ENCODE measurements around the gene TADA2B.

Gene TADA2B

DNA sequence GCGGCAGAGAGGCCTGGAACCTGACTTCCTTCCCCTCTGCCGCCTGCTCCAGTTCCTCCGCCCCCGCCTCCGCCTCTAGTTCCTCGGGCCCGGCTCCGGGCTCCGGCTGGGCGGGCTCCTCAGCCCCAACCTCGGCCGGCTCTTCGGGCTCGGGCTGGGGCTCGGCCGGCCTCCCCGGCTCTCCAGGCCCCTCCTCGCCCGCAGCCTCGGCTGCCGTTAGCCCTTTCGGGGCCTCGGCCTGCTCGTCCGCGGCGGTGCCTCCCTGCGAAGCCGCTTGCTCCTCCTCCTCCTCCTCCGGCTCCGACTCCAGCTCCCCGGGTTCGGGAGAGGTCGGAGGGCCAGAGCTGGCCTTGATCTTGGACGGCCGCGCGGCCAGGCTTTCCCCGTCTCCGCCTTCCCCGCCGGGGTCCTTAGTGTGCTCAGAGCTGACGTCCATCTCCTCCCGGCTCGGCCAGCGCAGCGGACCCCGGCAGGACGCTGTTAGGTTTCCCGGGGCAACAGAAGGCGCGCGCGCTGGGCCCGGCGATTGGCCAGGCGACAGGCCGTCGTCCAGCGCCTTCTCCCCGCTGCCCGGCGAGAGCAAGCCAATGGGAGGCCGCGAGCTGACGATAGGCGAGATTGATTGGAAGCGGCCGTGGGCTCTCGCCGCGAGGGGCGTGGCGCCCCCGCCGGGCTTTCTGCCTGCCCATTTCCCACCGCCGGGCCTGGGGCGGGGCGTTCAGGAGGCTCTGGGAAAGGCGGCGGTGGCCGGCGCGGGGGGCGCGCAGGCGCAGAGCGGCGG is 479 bp upstream of the TADA2B start:
- Mint-ChIP-seq H3K9me3 (no peaks in the 10 kb centered on the region), H3K4me3 (peak overlapping the region; percentile 96), H3K27ac (peak overlapping the region; percentile 73), H3K36me3 (peaks cover 11% of the 10 kb centered on the region), H3K27me3 (no peaks in the 10 kb centered on the region), H3K4me1 (peaks cover 55% of the 10 kb centered on the region)
- ATAC-seq: peak; percentile 96

DNA sequence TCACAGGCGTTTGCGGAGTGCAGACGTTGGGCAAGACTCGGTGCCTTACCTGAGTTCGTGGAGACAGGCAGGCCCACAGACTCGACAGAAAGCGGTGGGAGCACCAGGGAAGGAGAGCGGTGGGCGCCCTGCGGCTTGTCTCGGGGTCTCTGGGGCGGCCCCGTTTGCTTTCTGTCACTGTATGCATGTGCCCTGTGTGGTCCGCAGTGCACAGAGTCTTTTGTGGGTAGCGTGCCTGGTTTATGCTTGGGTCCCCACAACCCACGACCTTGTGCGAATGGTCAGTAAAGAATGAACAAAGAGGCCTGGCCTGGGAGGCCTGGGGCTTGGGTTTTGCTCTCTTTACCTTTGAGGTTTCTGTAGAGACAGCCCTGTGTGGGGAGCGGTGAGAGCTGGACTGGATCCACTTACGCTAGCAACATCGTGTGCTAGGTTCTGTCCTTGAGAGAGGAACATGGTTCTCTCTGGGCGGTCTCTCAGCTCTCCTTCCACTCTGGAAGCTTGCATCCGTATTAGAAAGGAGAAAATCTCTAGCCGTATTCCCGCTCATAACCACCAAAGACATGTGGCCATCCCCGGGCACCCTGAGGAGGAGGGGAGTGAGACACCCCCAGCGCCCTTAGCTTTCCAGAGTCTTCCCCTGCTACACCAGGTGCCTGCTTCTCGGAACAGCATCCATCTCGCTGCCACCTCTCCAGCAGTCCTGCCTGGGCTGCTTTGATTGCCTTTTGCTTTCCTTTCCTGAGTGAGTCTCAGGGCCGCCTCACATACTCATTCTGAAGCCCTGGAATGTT is 1.2 kb downstream of the TADA2B start:
- Mint-ChIP-seq H3K4me1 (peaks cover 60% of the 10 kb centered on the region), H3K4me3 (peak overlapping the region; percentile 94)
- no peak for ATAC-seq

DNA sequence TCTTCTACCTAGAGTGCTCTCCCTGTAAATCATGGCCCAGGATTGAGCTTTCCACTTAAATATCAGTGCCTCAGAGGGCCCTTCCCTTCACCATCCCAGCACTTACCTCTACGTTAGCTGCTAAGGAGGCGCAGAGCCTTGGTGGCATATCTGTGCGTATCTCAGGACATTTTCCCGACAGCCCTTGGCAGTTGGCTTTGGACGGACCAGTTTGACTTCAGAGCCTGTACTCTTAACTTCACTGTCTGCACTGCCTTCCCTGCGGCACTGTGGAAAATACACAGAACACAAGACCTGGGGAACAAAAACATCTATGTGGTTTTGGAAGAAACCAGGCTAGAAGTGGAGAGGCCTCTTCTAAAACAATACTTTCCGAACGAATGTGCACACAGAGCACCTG is 2.4 kb downstream of the TADA2B start:
- ATAC-seq: no peak
- Mint-ChIP-seq H3K9me3 (no peaks in the 10 kb centered on the region), H3K27ac (peak overlapping the region; percentile 73), H3K4me1 (peaks cover 65% of the 10 kb centered on the region), H3K36me3 (peaks cover 16% of the 10 kb centered on the region), H3K4me3 (peak overlapping the region; percentile 94), H3K27me3 (no peaks in the 10 kb centered on the region)

More for the DNA sequence above, 1.2 kb downstream of the TADA2B start:
- peak overlapping the region; percentile 73 for H3K27ac Mint-ChIP-seq
- no peaks in the 10 kb centered on the region for H3K27me3 Mint-ChIP-seq
- no peaks in the 10 kb centered on the region for H3K9me3 Mint-ChIP-seq
- H3K36me3 Mint-ChIP-seq: peaks cover 16% of the 10 kb centered on the region

DNA sequence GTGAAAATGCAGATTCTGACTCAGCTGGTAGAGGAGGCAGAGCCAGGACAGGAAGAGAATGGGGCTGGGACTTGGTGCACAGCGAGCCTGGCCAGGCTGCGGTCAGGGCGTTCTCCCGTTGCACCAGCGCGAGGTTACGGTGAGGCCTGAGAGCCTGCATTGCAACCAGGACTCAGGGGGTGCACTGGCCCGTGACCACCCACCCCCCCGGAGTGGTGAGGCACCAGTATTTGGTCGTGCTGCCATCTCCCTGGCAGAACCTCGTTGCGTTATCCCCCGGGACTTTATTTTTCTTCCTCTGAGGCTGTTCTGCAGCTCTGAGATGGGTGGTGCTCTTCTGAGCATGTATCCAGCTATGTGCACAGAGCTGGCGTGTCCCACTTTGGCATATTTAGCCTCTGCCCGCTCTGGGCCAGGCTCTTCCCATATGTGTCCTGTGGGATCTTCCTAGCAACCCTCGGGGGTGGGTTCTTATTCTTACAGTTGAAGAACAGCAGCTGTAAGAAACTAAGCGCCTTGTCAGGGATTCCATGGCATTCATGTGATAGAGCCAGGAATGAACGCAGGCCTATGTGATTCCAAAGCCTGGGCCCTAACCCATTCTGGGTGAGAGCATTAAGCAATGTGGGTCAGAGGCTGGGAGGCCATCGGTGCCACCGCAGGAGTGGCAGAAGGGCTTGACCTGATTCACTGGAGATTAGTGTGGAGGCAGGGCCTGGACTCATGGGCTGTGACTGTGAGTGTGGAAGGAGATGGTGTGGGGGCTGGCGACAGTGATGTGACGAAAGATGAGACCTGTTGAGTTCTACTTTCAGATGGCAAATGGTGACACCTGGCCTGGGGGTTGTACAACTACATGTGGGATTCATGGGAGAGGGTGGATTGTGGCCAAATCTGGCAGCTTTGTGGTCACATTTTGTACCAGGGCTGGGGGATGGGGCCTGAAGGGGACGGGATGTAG is 3.1 kb downstream of the TADA2B start:
- Mint-ChIP-seq H3K4me3 (peak overlapping the region; percentile 94), H3K4me1 (peaks cover 65% of the 10 kb centered on the region), H3K27me3 (no peaks in the 10 kb centered on the region), H3K27ac (peak overlapping the region; percentile 73), H3K9me3 (no peaks in the 10 kb centered on the region), H3K36me3 (peaks cover 16% of the 10 kb centered on the region)
- ATAC-seq: peak; percentile 56

DNA sequence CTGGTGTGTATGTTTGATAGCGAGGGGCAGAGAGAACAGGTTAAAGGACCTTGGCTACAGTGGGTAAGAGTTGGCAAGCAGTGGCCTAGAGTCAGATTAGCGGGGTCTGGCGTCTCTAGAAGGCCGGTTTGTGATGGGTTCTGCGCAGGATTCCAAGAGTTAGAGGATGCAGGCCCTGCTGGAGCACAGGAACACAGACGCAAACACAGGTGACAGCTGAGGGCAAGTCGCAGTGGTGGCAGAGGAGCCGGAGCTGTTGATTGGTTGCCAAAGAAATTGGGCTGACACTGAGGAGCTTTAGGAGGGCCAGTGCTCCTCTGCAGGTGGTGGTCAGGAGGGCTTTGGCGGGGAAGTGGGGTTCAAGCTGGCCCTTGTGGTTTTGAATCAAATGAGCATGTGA is 3.8 kb downstream of the TADA2B start:
- H3K4me1 Mint-ChIP-seq: peaks cover 60% of the 10 kb centered on the region
- peak overlapping the region; percentile 94 for H3K4me3 Mint-ChIP-seq
- no peak for ATAC-seq
- peaks cover 16% of the 10 kb centered on the region for H3K36me3 Mint-ChIP-seq
- no peaks in the 10 kb centered on the region for H3K27me3 Mint-ChIP-seq
- peak overlapping the region; percentile 73 for H3K27ac Mint-ChIP-seq
- H3K9me3 Mint-ChIP-seq: no peaks in the 10 kb centered on the region

DNA sequence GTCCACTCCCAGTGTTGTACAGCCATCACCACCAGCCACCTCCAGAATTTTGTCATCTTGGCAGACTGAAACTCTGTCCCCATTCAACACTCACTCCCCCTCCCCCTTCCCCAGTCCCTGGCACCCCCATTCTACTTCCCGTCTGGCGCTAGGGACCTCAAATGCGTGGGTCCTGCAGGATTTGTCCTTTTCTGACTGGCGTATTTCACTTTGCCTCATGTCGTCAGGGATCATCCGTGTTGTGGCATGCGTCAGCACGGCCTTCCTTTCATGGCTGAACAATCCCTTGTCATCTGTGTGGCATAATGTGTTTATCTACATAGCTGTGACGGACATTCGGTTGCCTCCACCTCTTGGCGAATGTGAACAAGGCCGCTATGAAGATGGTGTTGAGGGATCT is 5.5 kb downstream of the TADA2B start:
- H3K9me3 Mint-ChIP-seq: no peaks in the 10 kb centered on the region
- ATAC-seq: no peak
- H3K27ac Mint-ChIP-seq: no peak overlapping the region
- peaks cover 49% of the 10 kb centered on the region for H3K4me1 Mint-ChIP-seq
- no peaks in the 10 kb centered on the region for H3K27me3 Mint-ChIP-seq
- H3K4me3 Mint-ChIP-seq: no peak overlapping the region
- H3K36me3 Mint-ChIP-seq: peaks cover 17% of the 10 kb centered on the region

DNA sequence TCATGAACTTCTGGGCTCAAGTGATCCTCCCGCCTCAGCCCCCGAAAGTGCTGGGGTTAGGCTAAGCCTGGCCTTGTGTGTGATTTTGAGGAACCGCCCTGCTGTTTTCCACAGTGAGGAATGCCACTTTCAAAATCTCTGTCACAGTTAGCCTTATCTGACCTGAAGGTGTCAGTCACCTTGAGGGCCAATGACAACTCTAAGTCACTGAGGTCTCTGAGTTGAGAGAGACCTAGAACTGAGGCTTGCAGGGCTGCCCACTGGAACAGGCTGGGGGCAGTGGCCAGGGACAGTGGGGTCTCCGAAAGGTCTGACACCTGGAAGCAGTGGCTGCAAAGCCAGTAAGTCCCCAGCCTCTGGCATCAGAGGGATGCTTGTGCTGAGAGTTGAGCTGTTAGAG is 6.1 kb downstream of the TADA2B start:
- no peak for ATAC-seq
- H3K9me3 Mint-ChIP-seq: no peaks in the 10 kb centered on the region
- peaks cover 24% of the 10 kb centered on the region for H3K36me3 Mint-ChIP-seq
- no peak overlapping the region for H3K4me3 Mint-ChIP-seq
- H3K27me3 Mint-ChIP-seq: no peaks in the 10 kb centered on the region
- H3K27ac Mint-ChIP-seq: no peak overlapping the region
- H3K4me1 Mint-ChIP-seq: peaks cover 44% of the 10 kb centered on the region

DNA sequence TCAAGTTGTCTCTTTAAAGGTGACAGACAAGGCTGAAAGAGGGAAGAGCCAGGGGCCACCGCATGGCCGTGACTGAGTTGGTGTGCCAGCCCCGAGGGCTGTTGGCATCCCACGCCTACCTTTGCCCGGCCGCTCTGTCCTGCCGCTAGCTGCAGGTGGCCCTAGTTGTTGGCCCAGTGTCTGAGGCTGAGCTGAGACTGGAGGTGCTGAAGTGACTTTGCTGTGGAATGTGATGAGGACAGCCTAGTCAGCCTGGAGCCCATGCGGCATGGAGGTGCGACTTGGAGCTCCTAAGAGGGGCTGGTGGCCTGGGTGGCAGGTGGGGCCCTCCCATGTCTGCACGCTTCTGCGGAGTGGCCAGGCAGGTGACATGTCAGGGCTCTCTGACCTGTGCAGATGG is 6.6 kb downstream of the TADA2B start:
- ATAC-seq: no peak
- Mint-ChIP-seq H3K4me3 (no peak overlapping the region), H3K27me3 (no peaks in the 10 kb centered on the region)

DNA sequence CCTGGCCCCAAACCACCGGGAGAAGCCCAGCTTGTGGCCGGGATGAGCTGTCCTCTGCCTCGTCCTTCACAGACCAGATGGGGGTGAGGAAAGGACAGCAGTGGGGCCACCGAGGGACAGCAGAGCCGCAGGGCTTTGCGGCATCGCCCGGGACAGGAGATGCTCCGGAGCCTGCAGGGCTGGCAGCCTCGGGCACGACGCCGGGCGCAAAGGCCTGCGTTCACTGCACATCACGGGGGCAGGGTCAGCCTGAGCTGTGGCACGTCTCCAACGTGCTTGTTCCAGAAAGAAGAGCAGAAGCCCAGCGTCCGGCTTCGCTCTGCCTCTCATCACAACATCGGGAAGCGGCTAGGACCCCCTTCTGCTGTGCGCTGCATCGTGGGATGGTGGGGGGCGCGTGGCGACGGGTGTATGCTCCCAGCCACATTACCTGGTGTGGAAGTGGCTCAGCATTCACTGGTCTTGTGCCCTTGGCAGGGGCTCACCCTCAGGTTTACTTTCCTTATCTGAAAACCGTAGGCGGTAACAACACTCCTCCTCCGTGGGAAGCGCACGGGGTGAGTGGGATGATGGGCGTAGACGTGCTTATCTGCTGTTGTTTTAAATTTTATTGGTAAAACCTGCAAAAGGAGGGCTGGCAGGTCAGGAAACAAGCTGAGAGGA is 7.4 kb downstream of the TADA2B start:
- peaks cover 31% of the 10 kb centered on the region for H3K36me3 Mint-ChIP-seq
- H3K27me3 Mint-ChIP-seq: no peaks in the 10 kb centered on the region
- H3K9me3 Mint-ChIP-seq: no peaks in the 10 kb centered on the region
- no peak overlapping the region for H3K4me3 Mint-ChIP-seq
- H3K4me1 Mint-ChIP-seq: peaks cover 31% of the 10 kb centered on the region
- no peak overlapping the region for H3K27ac Mint-ChIP-seq
- ATAC-seq: no peak

More for the DNA sequence above, 6.6 kb downstream of the TADA2B start:
- Mint-ChIP-seq H3K9me3 (no peaks in the 10 kb centered on the region), H3K36me3 (peaks cover 28% of the 10 kb centered on the region), H3K4me1 (peaks cover 40% of the 10 kb centered on the region), H3K27ac (no peak overlapping the region)

DNA sequence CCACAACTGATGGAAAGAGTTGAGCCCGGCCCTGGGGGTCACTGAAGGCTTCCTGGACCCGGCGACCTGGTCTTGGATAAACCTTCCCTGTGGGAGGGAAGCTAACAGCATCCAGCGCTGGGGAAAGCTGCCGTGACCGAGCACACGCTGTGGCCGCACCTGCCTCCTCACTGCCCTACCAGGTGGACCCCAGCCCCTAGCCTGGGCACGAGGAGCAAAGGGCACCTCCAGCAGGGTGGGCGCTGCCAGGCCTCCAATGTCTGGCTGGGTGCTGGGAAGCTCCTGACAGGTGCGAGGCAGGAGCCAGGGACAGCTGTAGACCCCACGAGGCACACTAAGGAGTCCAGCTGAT is 7.9 kb downstream of the TADA2B start:
- H3K4me3 Mint-ChIP-seq: no peak overlapping the region
- no peak overlapping the region for H3K27ac Mint-ChIP-seq
- H3K27me3 Mint-ChIP-seq: no peaks in the 10 kb centered on the region
- H3K36me3 Mint-ChIP-seq: peaks cover 30% of the 10 kb centered on the region
- ATAC-seq: no peak
- H3K9me3 Mint-ChIP-seq: no peaks in the 10 kb centered on the region
- H3K4me1 Mint-ChIP-seq: peaks cover 26% of the 10 kb centered on the region

DNA sequence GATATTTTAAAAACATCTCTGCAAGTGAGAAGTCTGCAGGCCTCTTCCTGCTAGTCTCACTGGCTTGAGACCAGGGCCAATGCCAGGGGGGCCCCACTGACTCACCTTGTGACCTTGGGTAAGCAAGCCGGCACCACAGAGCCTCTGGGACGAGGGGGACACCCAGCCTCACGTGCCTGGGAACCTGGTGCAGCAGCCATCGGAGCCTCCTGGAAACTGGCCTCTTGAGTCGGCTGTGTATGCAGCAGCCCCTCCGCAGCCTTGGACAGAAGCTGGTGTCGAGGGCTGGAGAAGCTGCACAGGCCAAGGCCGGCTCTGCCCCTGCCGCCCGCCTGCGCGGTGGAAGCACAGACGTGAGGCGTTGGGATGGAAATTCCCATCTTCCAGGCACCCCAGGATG is 8.7 kb downstream of the TADA2B start:
- Mint-ChIP-seq H3K27me3 (no peaks in the 10 kb centered on the region), H3K36me3 (peaks cover 30% of the 10 kb centered on the region), H3K27ac (no peak overlapping the region), H3K4me3 (no peak overlapping the region), H3K4me1 (peaks cover 18% of the 10 kb centered on the region), H3K9me3 (no peaks in the 10 kb centered on the region)
- ATAC-seq: no peak

DNA sequence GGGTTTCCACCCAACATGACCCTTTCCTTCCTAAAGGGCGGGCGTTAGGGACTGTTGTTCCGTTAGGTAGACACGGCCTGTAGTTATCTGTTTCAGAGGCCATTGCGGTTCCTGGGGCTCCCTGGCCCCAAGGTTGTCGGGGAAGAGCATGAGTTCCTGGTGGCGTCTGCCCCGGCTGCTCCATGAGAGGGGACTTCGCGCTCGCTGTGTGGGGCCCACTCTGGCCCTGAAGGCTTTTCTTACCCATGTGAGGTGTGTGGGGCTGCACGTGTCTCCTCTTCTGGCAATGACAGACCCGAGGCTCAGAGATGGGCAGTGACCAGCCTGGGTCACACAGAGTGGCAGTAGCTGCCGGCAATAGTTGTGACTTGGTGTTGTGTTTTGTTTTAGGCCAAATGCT is 9.1 kb downstream of the TADA2B start:
- H3K27me3 Mint-ChIP-seq: no peaks in the 10 kb centered on the region
- peaks cover 14% of the 10 kb centered on the region for H3K4me1 Mint-ChIP-seq
- peaks cover 26% of the 10 kb centered on the region for H3K36me3 Mint-ChIP-seq
- ATAC-seq: no peak
- H3K4me3 Mint-ChIP-seq: no peak overlapping the region
- H3K27ac Mint-ChIP-seq: no peak overlapping the region
- no peaks in the 10 kb centered on the region for H3K9me3 Mint-ChIP-seq

DNA sequence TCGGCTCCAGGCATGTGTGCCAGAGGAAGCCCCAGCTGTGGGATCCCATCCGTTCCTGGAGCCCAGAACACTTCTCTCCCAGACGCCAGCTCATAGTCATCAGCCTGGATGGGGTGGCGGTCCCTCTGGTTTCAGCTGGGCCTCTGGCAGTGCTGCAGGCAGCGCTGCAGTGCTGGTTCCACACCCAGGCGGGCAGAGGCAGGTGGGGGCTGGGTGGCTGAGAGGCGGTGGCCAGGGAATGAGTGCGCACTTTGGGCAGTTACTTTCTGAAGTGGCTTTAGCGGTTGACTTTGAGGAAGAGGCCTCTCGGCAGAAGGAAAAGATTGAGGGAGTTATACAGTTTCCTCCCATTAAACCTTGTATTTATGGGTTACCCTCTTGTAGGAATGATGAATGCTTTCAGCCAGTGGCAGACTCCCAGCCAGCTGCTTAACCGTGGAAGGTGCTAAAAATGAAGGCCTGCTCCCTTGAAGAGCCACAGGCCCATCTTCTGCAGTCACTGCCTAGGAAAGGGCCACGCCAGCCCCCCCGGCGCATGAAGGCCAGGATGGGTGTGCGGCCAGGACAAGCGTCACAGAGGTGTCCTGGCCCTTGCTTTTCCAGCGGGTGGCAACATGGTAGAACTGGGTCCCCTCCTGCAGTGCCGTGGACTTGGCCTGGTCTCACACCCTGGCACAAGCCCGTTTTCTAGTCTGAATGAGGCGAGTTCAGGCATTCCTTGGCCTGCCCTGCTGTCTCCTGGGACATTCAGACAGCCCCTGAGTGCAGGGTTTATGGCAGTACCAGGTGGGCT is 9.9 kb downstream of the TADA2B start:
- no peaks in the 10 kb centered on the region for H3K27me3 Mint-ChIP-seq
- no peak overlapping the region for H3K4me3 Mint-ChIP-seq
- H3K4me1 Mint-ChIP-seq: peaks cover 12% of the 10 kb centered on the region
- no peaks in the 10 kb centered on the region for H3K9me3 Mint-ChIP-seq
- ATAC-seq: no peak
- peaks cover 24% of the 10 kb centered on the region for H3K36me3 Mint-ChIP-seq
- no peak overlapping the region for H3K27ac Mint-ChIP-seq
